NB4 (cell line): ENCODE measurements around the gene ATG4B.

ENCODE experiments used
- DNase-seq: peaks from one replicate; pipeline ENCODE4 v3.0.0; 2010; ENCODE audit warnings: low read depth
- H3K4me3 ChIP-seq: one replicate; pipeline ENCODE4 v1.5.1; 2011; ENCODE audit warnings: mild to moderate bottlenecking, low read depth, low read length, moderate library complexity
- CTCF ChIP-seq: IDR thresholded peaks from one replicate; pipeline ENCODE4 v1.5.1; 2012; ENCODE audit warnings: low read depth, low read length
- MAX ChIP-seq: IDR thresholded peaks from 2 replicates; pipeline ENCODE4 v1.6.1; 2011; ENCODE audit warnings: low read depth, low read length
- MYC ChIP-seq: IDR thresholded peaks from 2 replicates; pipeline ENCODE4 v1.6.1; 2011; ENCODE audit warnings: low read depth, low read length
- POLR2A ChIP-seq: IDR thresholded peaks from 2 replicates; pipeline ENCODE4 v1.6.1; 2011; ENCODE audit warnings: mild to moderate bottlenecking; ENCODE audit not compliant: insufficient read length; ENCODE audit errors: extremely low read depth

The ATG4B gene

GRCh38 chr2:241597561-241597960, 39.9 kb upstream of the ATG4B start:
- H3K4me3 ChIP-seq: no peak overlapping the region
- no peak for DNase-seq
- no peak for TF ChIP-seq MAX
- TF ChIP-seq MYC: no peak

- H3K4me3 ChIP-seq: no peak overlapping the region
- TF ChIP-seq POLR2A: no peak
- no peak for TF ChIP-seq CTCF
- TF ChIP-seq MYC: no peak
- TF ChIP-seq MAX: no peak
- no peak for DNase-seq
Observed at GRCh38 chr2:241598061-241598460, 39.4 kb upstream of the ATG4B start.

- DNase-seq: no peak
- TF ChIP-seq CTCF (peak; percentile 7), MYC (no peak), MAX (no peak), POLR2A (no peak)
- H3K4me3 ChIP-seq: no peak overlapping the region
Observed at GRCh38 chr2:241598487-241598886, 39.0 kb upstream of the ATG4B start.

GRCh38 chr2:241599615-241600014, 37.9 kb upstream of the ATG4B start:
- TF ChIP-seq MAX: no peak
- no peak for DNase-seq
- no peak overlapping the region for H3K4me3 ChIP-seq

GRCh38 chr2:241601841-241602240, 35.7 kb upstream of the ATG4B start:
- DNase-seq: no peak
- H3K4me3 ChIP-seq: no peak overlapping the region
- TF ChIP-seq MYC: no peak
- no peak for TF ChIP-seq POLR2A
- TF ChIP-seq MAX: no peak
- no peak for TF ChIP-seq CTCF

- H3K4me3 ChIP-seq: no peak overlapping the region
Observed at GRCh38 chr2:241602720-241603119, 34.8 kb upstream of the ATG4B start.

More at GRCh38 chr2:241602720-241603119, 34.8 kb upstream of the ATG4B start:
- TF ChIP-seq MAX (no peak), POLR2A (no peak), CTCF (no peak), MYC (no peak)
- no peak for DNase-seq
